NCI-H345 (cell line): ENCODE results near the gene PAK4.
"Not testable (repeated sequence)": the region's sequence is repeated elsewhere in the genome, so short reads cannot be mapped to it uniquely, and the experiment has no call there.

Source experiments
- DNase-seq: peaks from one replicate; lab custom pipeline; 2025; lab: John Stamatoyannopoulos, UW

Gene PAK4

DNA sequence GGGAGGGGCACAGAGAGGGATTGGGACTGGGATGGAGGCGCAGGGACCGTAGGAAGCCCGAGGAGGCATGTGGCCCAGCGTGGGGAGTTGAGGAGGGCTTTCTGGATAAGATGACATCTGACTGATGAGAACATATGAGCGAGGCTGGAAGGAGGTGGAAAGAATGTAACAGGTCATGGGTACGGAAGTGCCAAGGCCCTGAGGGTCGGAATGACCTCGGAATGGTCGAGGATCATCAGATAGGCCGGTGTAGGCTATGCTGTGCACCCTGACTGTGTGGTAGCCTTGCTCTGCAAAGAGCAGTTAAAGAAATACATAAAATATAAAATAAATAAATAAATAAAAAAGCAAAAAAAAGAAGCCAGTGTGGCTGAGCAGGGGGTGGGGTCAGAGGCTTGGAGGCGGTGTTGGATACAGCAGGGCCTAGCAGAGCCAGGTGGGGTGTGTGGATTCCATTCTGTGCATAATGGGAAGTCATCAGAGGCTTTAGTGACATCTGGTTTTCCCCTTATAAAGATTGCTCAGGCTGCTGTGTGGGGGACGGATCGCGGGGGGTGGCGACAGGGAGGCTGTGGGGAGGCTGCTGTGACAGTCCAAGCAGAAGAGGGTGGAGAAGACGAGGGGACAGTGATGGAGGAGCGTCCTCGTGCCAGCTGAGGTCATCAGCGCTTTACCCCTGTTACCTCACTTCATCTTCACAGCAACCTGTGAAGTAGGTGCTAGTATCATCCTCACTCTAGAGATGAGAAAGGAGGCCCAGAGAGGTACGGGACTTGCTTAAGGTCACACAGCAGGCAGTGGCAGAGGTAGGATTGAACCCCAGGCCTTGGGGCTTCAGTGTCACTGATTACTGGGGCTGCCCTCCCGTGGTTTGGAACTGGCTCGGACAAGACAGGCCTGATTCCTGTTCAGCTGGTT is 5.0 kb downstream of the PAK4 start:
- no peak for DNase-seq

- no peak for DNase-seq
These were observed 5.7 kb downstream of the PAK4 start for GRCh38 chr19:39131255-39131755.

GRCh38 chr19:39132344-39132969 is 6.9 kb downstream of the PAK4 start:
- no peak for DNase-seq

DNA sequence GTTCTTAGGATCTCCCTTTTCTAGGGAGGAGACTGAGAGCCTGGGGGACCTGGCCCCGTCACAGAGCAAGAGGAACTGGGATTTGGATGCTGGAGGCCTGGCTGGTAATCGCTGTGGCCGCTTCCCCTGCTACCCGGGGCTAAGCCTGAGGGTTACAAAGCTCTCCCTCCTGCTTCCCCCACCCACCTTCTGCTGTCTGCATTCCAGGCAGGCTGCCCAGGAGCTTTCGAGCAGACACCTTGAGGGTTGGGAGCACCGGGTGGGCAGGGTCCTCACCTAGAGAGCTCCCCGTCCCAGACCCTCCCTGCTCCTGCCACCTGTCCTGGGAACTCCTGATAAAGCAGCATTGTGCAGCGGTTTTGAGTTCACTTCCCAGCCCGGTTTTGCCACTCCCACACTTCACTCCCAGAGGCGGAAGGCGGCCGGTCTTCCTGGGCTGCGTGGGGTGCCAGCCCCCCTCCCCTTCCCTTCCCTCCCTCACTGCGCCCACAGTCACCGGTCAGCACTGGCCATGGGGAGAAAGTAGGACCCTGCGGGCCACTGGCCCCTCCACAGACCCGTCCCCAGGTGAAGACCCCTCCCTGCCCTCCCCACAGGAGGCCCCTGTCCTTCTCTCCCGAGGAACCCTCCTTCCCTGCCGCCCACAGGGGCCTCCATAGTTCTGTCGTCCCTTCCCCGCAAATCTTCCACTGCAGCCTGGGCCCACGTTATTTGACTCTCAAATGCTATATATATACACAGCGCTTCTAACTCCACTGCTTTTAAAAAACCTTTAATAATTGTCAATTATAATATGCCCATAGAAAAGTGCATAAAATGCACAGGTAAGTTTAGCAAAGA is 8.1 kb downstream of the PAK4 start:
- DNase-seq = no peak

DNA sequence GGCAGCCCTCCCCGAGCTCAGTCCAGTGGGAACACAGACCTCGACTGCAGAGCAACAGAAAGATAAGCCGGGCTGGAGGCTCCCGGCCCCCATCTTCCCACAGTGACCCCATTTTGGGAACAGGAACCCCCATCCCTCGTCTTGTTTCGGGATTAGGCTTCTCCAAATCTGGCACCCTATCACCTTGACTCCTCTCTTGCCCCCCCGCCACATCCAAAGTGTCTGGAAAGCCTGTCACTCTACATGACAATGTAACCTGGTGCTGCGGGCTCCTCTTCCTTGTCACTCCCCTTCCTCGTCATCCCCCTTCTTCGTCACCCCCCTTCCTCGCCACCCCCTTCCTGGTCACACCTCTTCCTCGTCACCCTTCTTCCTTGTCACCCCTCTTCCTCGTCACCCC is 10.1 kb downstream of the PAK4 start:
- DNase-seq = no peak

- no peak for DNase-seq
These were observed 10.8 kb downstream of the PAK4 start for GRCh38 chr19:39136225-39136940.

GRCh38 chr19:39137131-39137530 is 11.5 kb downstream of the PAK4 start:
- no peak for DNase-seq

DNA sequence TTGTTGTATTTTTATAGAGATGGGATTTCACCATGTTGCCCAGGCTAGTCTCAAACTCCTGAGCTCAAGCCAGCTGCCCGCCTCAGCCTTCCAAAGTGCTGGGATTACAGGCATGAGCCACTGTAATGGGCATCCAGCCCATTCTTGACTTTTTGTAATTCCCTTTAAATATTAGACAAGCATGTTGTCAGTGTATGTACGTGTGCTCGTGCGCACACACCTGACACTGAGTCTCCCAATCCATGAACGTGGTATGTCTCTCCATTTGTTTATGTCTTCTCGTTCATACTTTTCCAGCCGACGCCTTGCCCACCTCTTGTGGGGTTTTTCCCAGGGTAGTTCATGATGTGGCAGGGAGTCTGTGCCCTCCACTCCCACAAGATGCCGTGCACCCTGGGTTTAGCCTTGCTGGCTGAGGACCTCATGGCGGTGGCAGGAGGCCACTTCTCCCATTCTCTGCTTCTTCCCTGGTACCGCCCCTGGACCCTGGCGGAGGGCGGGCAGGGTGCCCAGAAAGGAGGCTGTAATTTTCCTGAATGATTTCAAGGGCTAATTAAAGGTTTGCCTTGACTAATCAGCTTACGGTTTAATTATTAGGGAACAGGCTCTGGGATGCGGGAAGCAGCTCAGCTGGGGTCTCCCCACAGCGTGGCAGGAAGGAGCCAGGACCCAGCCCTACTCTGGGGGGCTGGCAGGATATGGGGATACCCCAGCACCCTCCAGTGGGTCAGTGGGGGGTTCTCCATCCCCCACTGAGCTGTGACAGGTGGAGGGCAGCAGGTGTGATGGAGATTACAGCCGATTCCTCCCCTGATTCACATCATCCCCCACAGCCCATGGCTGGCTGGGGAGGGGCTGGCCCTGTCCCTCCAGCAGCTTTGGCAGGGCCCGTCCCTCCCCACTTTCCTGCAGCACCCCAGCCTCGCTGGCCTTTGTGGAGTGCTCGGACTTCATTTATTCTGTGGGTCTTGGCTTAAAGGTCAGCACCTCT is 12.9 kb downstream of the PAK4 start:
- DNase-seq = peak; percentile 31

- no peak for DNase-seq
These were observed 13.8 kb downstream of the PAK4 start for GRCh38 chr19:39139305-39139874.

DNA sequence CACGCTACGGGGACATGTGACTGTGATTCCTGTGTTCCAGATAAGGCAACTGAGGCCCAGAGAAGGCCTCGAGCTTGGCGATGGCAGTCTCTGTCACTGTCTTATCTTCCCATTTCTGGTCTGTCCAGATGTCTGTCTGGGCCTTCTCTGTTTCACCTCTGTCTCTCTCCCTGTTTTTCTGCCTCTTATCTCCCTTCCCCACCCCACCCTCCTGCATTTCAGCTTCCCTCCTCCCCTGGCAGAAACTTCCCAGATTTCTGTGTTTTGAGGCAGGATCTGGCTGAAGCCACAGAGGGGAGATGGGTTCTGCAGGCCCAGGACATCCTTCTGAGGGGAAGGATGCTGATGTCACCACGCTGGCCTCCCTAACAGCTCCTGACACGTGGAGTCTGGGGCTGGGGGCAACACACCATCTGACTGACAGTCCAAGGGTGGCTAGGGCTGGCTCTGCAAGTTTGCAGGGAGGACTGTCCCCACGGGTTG is 14.4 kb downstream of the PAK4 start:
- DNase-seq = no peak

DNA sequence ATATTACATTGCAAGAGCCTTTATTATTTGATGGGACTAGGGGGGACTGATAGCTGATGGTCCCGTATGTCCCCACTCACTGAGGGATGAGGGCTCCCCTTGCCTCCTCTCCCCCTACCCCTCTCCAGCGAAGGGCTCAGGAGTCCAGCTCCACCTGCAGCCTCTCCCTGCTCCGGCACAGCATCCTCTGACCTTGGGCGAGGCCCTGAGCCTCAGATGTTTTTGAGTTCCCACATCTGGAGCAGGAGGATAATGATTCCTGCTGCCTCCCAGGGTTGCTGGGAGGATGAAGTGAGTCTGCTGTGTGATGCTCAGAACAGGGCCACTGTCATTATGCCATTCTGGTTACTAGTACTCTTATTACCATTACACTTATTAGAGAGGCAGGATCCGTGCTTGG is 15.0 kb downstream of the PAK4 start:
- no peak for DNase-seq

- DNase-seq = no peak
These were observed 16.3 kb downstream of the PAK4 start for GRCh38 chr19:39141929-39142328.

- DNase-seq = no peak
These were observed 17.0 kb downstream of the PAK4 start for GRCh38 chr19:39142630-39143029.

DNA sequence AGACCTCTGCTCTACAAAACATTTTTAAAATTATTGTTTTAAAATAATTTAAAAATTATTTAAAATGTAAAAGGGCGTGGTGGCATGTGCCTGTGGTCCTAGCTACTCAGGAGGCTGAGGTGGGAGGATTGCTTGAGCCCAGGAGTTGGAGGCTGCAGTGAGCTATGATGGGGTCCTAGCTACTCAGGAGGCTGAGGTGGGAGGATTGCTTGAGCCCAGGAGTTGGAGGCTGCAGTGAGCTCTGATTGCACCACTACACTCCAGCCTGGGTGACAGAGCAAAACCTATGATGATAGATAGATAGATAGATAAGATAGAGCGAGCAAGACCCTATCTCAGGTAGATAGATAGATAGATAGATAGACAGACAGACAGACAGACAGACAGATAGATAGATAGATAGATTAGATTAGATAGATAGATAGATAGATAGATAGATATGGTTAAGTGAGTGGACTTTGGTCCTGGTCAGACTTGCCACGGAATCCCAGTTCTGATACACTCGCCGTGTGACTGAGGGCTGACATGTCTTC is 18.2 kb downstream of the PAK4 start:
- DNase-seq = not testable (repeated sequence)

- no peak for DNase-seq
These were observed 18.9 kb downstream of the PAK4 start for GRCh38 chr19:39144290-39145071.

GRCh38 chr19:39145180-39145953 is 19.8 kb downstream of the PAK4 start:
- no peak for DNase-seq

- no peak for DNase-seq
These were observed 20.5 kb downstream of the PAK4 start for GRCh38 chr19:39146091-39146490.
